HG03025 (cell line): ENCODE data around the gene BSG.
A peak's percentile ranks its signal among the peaks of the same experiment; 100 is the strongest.
"Not testable (repeated sequence)": the region's sequence is repeated elsewhere in the genome, so short reads cannot be mapped to it uniquely, and the experiment has no call there.

Experiments
- ATAC-seq: cut with Tn5 transposase; IDR thresholded peaks from one replicate; pipeline ENCODE4 v1.9.1; 2021; ENCODE audit warnings: mild to moderate bottlenecking, moderate library complexity; ENCODE audit not compliant: unreplicated experiment, low FRiP score

The BSG gene

DNA sequence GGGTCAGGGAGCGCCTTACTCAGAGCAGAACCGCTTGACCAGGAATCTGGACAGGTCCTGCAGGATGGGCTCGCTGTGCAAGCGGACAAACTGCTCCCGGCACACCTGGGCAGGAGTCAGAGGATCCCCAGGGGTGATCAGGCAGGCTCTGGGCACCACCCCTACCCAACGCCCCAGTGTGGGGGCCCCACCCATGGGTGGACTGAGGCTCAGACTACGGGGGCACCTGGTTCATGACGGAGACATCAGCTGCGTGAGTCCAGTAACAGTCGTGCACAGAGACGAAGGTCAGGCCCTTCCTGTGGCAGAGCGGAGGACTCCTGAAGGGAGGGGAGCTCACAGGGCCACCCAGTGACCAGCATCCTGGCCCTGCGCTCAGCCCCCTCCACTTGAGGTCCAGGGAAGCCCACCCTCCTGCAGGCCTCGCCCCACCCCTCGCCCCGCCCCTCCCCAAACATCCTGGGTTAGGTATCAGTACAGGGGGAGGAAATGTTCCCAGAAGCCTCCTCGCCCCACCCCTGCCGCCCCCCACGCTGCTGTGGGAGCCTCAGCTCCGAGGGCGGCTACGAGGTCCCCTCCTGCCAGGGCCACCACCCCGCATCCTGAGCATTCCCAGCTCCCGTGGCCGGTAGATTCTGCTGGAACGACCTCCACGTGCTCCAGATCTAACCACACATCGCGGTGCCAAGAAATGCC, 45.3 kb downstream of the BSG start:
- ATAC-seq = no peak

DNA sequence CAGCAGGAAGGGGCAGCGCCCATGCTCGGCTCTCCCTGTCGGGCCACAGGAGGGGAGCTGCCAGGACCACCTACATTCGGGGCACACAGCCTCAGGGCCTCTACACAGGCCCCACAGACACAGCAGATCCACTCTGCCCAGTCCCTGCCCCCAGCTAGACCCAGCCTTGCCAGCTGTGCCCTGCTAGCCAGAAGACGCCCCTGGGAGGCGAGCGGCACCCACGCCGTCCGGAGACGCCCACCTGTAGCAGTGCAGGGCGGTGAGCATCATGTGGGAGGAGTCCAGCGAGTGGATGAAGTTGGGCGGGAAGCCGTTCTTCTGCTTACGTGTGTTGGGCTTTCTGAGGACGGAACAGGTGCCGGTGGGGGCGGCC, 45.8 kb downstream of the BSG start:
- ATAC-seq = no peak

DNA sequence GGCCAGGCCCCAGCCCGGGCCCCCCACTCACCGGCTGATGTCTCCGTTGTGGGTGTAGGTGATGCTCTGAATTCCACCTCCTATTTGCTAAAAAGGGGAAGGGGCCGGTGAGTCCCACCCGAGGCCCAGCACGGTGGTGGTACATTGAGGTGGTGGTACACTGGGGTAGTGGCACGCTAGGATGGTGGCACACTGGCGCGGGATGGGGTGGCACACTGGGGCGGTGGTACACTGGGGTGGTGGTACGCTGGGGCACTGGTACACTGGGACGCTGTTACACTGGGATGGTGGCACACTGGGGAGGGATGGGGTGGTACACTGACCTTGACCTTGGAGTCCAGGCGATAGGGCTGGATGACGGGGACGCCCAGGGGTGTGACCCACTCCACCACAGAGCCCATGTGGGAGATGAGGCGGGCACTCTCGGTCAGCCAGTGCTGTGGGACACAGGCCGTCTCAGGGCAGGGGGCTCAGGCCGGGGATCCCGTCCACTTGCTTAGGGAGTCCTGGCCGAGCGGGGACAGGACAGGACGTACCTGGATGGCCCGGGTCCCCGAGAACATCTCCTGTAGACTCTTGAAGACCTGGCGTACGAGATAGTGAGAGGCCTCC, 46.4 kb downstream of the BSG start:
- ATAC-seq = no peak

DNA sequence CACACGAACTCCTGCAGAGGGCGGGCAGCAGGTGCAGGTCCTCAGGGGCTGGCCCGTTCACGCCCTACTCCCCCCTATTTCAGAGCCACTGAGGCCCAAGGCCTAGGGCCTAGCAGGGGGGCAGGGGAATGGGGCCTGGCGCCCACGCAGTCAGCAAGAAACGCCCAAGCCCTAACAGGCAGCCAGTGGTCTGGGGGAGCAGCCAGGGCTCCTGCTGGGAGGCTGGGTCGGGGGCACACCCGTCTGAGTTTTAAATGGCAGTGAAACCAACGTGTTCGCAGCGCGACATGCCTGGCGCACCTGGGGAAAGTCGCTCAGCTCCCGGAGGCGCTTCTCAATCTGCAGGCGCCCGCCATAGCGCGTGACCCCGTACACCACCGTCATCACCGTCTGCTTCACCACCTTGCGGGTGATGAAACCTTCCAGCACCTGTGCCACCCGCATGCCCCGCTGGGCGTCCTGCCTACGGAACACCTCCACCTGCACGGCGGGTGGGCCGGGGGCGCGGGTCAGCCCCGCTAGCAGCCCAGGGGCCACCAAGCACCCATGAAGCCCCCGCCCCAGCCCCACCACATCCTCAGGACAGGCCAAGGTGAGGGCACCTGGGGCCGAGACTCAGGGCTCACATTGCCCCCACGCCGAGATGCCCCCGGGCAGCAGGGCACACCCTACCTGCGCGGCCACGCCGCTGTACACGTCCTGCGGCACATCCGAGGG, 47.0 kb downstream of the BSG start:
- no peak for ATAC-seq

DNA sequence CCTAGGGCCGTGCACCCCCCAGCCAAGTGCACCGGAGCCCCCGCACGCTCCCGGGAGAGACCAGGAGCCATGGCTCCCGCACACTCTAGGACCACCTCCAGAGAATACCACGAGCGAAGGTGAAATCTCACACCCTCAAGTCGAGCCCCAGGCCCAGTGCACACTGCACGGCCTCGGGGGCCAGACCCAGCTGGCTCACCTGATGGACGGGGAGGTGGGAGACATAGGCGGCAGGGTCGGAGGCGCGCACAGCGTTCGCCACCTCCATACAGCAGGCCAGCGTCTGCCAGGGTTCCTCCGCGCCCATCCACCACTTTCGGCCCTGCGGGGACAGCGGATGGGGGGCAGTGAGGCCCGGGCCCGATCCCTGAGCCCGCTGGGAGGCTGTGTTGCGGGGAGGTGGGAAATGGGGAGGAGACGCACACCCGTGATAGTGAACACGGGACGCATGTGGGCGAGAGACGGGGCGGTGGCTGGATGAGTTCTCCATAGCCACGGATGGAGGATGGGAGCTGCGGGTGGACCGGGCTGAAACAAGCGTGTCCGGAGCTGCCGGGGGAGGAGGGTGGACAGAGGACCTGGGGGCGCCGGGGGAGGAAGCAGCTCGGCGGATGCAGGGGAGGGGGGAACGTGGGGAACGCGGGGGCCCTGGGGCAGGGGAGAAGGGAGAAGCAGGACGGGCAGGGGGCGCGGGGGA, 47.9 kb downstream of the BSG start:
- no peak for ATAC-seq

DNA sequence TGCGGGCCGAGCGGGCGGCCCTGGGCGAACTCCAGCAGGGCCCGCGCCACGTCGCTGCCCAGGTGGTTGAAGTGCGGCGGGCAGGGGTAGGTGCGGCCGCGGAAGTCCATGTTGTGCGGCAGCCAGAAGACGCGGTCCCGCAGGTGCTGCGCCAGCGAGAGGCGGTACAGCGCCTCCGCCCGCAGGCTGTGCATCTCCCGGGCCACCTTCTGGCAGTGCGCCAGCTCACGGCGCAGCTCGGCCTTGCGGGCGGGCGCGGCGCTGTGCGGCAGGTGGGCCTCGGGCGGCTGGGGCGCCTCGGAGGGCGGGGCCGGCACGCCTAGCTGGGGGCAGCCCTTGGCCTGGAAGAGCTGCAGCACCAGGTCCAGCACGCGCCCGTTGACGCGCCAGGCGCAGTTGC, 48.8 kb downstream of the BSG start:
- not testable (repeated sequence) for ATAC-seq

DNA sequence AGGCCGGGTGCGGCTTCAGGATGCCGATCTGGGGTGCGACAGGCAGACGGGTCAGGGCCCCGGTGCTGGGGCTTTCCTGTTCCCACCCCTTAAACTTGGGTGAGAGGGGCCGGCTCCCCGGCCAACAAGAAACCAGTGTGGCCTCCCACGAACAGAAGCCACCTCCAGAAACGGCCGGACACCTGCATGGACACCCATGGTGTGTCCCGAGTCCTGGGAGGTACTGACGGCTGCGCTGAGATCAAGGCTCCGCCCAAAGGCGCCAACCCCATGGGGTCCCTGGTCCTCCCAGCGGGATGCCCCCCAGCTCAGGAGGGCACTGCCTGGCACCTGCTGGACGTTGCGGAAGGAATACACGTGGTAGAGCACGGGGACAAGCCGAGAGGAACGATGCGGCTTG, 49.4 kb downstream of the BSG start:
- ATAC-seq = no peak

DNA sequence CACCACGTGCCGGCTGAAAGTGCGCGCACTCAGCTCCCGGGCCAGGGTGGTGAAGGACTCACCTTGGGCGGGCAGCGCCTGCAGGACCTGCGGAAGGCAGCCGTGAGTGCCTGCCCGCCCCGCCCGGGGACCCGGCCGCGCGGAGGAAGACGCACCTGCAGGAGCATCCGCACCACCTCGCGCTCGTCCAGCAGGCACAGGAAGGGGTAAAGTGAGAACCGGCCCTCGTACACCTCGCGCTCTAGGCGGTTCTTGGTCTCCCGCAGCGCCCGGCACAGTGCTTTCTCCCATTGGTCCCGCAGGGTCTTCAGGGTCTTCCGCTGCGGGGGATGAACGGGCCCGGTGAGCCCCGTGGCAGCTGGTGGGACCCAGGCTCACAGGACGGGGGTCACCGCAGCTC, 50.3 kb downstream of the BSG start:
- no peak for ATAC-seq

DNA sequence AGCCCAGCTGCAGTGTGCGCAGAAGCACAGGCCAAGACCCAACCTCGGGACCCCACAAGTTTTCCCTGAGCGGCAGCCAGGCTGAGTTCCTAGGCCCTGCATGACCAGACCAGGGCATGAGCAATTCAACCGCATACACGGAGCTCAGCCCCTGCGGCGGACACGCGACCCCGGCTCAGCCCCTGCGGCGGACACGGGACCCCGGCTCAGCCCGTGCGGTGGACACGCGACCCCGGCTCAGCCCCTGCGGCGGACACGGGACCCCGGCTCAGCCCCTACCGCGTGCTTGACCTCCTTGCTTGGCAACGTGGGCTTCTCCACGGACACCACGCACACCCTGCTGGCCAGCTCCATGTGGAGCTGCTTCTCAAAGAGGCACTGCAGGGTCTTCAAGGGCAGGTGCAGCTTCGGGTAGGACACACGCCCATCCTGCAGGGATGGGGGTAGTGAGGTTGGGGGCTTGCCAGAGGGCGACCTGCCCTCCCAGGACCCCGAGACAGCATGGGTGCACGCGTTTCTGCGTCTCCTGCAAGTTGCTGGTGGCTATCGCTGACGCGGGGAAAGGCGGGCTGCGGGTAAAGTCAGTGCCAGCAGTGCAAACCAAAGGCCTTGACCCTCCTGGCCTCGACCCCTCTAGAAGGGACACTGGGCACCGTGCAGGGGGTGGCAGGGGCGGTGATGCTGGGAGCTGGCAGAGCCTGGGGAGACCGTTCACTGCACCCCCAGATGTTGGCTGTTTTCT, 51.0 kb downstream of the BSG start:
- ATAC-seq = no peak

DNA sequence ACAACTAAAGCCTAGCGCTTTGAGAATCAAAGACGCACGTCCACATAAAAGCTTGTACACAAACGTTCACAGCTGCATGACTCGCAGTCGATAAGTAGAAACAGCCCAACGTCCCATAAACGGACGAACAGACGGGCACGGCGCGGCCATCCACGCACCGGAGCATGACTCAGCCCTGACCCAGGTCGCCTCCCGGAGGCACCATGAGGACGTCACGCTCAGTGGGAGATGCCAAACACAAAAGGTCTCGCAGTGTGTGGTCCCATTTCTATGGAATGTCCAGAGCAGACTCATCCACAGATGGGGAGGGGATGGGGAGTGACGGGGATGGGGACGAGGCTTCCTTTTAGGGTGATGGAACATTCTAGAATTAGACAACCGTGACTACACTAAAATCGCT, 51.6 kb downstream of the BSG start:
- no peak for ATAC-seq

DNA sequence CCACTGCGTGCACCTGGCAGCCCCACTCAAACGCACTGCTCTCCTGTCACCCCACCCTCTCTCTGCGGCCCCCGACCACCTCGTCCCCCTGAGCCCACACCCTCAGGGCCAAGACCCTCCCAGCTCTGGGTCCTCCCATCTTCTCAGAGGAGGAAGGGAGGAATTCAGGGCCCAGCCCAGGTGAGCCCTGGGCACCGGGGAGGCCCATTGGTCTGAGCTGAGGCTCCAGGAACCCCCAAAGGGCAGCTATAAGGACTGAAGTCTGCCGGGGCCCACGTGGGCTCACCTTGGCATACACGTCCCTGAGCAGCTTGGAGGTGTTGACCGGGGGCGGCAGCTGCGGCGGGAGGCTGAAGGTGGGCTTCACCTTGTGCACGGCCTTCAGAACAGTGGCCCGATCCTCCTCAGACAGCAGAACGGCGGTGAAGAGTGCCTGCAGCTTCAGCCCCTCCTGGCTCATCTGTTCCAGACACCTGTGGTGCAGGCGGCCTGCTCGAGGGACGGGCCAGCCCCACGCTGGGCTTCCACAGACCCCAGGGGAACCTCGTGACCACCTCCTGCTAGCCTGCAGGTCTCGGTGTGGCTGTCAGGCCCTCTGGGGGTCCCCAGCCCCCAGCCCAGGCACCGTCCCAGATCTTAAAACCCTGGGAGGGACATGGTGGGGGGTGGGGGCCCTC, 52.2 kb downstream of the BSG start:
- no peak for ATAC-seq

DNA sequence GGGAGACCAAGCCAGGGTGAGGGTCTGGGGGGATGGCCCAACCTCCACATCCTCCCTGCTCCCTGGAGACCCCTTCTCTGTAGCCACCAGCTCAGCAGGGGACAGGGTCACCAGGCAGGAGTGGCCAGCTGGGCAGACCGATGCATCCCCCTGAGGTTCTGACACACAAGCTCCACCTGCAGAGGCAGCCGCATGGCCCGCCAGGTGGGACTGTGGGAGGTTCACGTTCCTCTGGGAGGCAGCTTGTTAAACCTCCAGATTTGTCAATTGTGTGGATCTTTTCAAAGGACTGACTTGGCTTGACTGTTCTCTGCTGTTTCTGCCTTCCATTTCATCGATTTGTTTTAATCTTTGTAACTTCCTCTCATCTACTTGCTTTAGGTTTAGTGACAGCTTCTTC, 52.9 kb downstream of the BSG start:
- no peak for ATAC-seq

DNA sequence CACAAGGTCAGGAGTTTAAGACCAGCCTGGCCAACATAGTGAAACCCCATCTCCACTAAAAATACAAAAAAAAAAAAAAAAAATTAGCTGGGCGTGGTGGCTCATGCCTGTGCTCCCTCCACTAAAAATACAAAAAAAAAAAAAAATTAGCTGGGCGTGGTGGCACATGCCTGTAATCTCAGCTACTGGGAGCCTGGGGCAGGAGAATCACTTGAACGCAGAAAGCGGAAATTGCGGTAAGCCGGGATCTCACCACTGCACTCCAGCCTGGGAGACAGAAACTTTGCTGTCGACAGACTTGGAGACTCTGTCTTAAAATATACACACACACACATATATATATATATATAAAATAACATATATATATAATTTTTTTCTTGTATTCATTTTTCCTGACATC, 54.2 kb downstream of the BSG start:
- ATAC-seq = not testable (repeated sequence)

DNA sequence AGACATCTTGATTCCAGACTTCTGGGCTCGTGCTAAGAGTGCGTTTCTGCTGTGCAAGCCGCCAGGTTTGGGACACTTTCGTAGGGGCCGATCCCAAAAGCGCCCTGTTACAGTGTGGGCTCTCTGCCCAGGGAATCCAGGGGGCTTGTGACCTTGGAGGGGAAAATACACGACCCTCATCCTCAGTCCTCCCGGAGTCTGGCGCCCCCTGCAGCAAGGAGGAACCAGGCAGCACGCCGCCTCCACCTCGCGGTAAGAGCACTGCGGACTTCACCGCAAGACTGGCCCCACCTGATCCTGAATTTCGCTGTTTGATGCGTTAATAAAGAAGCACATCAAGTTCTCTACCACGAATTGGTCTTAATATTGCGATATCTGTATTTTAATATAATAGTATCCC, 55.8 kb downstream of the BSG start:
- no peak for ATAC-seq

DNA sequence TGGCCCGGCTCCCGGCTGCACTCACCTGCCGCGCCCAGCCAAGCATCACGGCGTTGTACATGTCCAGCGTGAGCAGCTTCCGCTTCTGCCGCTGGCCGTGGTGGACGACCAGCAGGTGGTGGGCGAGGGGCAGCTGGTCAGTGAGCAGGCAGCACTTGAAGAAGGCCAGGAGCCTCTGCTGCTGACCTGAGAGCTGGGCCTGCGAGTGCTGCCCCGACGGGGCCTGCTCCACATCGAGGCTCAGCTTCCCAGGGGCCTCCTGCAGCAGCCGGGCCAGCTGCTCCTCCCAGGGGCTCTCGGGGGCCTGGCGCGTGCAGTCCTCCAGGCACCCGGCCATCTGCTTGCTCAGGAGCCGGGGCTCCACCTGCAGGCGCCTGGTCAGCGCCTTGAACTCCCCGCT, 57.1 kb downstream of the BSG start:
- ATAC-seq = not testable (repeated sequence)

DNA sequence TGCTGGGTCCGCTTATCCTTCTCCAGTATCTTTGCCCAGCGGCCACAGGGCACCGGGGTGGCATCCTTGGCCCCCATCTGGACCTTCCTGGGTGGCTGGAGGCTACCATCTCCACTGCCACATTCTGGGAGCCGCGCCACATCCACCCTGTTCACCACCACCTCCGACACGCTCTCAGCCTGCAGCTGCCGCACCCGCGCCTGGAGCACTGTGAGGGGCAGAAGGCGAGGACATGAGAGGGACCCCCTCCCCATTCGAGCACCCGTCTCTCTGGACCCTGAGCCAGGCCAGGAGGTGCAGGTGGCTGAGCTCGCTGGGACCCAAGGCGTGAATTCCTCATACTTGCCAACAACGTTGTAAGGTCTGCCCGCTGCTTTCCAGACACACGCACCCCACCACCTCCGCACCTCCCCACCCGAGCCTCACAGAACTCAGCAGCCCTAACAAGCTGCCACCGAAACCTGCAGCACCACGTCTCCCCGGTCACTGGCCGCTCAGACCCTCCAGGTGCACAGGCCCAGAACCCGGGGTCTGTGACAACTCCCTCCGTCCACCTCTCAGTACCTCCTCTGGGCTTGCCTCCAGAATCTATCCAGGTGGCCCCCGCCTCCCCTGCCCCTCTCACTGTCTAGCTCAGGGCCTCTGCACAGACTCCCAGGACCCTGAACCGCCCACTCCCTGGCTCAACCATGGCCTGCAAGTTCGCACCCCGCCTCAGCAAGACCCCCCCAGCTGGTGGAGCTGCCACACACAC, 57.7 kb downstream of the BSG start:
- ATAC-seq = no peak

DNA sequence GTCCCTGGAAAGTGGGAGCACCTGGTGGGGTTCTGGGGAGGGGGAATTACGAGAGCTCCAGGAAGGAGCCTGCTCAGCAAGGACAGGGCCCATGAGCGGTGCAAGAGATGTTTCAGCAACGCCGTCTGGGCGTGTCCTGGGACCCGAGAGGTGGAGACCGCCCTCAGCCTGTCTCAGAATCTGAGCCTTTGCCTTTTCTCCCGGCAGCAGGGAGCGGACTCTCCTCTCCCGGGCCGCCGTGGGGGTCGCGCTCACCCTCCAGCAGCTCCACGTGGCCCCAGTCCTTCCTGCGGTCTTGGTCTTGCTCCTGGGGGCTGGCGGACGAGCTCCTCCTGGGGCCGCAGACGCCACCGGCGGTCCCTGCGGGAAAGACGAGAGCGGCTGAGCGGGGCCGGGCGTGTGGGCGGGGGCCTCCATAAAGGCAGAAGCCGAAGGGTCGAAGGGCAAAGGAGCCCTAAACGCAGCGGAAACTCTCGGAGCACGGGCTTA, 60.2 kb downstream of the BSG start:
- ATAC-seq = peak; percentile 28
